LNCAP (cell line): ENCODE results near the gene PCSK1N.

Experiments
- CTCF ChIP-seq: fragments of 450-650 bp; IDR thresholded peaks from 2 replicates; pipeline ENCODE4 v1.5.1; 2017; ENCODE audit warnings: mild to moderate bottlenecking

PCSK1N gene

GRCh38 chrX:48814722-48815121 lies 20.7 kb downstream of the PCSK1N start:
- no peak for TF ChIP-seq CTCF

GRCh38 chrX:48813644-48814043 lies 21.8 kb downstream of the PCSK1N start:
- no peak for TF ChIP-seq CTCF

GRCh38 chrX:48806081-48806480 lies 29.3 kb downstream of the PCSK1N start:
- TF ChIP-seq CTCF = no peak

GRCh38 chrX:48802905-48803200 lies 32.6 kb downstream of the PCSK1N start:
- TF ChIP-seq CTCF = no peak

- no peak for TF ChIP-seq CTCF
These were observed 33.1 kb downstream of the PCSK1N start for GRCh38 chrX:48802089-48802904.

GRCh38 chrX:48801280-48802088 lies 33.9 kb downstream of the PCSK1N start, which contains the start of gene HDAC6:
HDAC6 (plus strand) TSS chrX:48802067; CDS start chrX:48802693, 626 bp downstream.
- TF ChIP-seq CTCF = no peak

GRCh38 chrX:48800574-48801279 lies 34.7 kb downstream of the PCSK1N start:
- TF ChIP-seq CTCF = no peak
